GM13977 (cell line): Measurements from ENCODE around the gene ATG9A.

Source experiments
- DNase-seq: peaks from one replicate; pipeline ENCODE4 v3.0.0; 2012; ENCODE audit warnings: low spot score
- CTCF ChIP-seq: IDR thresholded peaks from 2 replicates; pipeline ENCODE4 v1.5.1; 2012; ENCODE audit warnings: mild to moderate bottlenecking, control low read depth; ENCODE audit not compliant: insufficient read depth; ENCODE audit errors: extremely low read depth, missing control alignments
- in situ Hi-C: fragments of 300-500 bp; cut with MboI; formaldehyde crosslinking; loops from one replicate; pipeline ENCODE4 v1.12.0; 2022; ENCODE audit warnings: low sequenced_read_pairs, low pct_unique_long_range_greater_than_20kb, mixed read lengths, inconsistent platforms; ENCODE audit not compliant: unreplicated experiment

Gene ATG9A

GRCh38 chr2:219197388-219197787, 32.0 kb downstream of the ATG9A start:
- TF ChIP-seq CTCF: no peak
- DNase-seq: no peak
- in situ Hi-C loops: no loop called here

GRCh38 chr2:219186754-219187456, 42.5 kb downstream of the ATG9A start:
- no peak for TF ChIP-seq CTCF
- no peak for DNase-seq
- in situ Hi-C loops: no loop called here

GRCh38 chr2:219184121-219184520, 45.3 kb downstream of the ATG9A start:
- TF ChIP-seq CTCF: no peak
- in situ Hi-C loops: no loop called here
- DNase-seq: no peak

GRCh38 chr2:219183151-219183772, 46.2 kb downstream of the ATG9A start:
- in situ Hi-C loops: no loop called here
- TF ChIP-seq CTCF: no peak
- no peak for DNase-seq

- DNase-seq: no peak
- in situ Hi-C loops: no loop called here
- TF ChIP-seq CTCF: no peak
Measured at GRCh38 chr2:219182331-219183150, 46.9 kb downstream of the ATG9A start.

- in situ Hi-C loops: no loop called here
- DNase-seq: no peak
- TF ChIP-seq CTCF: no peak
Measured at GRCh38 chr2:219181531-219181930, 47.9 kb downstream of the ATG9A start.
